ENCODE results near the gene PDZRN3. TPM values are rescaled to one million over a fixed set of nuclear protein-coding genes. Genes with fewer than 3 reads are reported as not detected.

The PDZRN3 gene
- total RNA-seq, 1 donor from 2014 or later = not detected

DNA sequence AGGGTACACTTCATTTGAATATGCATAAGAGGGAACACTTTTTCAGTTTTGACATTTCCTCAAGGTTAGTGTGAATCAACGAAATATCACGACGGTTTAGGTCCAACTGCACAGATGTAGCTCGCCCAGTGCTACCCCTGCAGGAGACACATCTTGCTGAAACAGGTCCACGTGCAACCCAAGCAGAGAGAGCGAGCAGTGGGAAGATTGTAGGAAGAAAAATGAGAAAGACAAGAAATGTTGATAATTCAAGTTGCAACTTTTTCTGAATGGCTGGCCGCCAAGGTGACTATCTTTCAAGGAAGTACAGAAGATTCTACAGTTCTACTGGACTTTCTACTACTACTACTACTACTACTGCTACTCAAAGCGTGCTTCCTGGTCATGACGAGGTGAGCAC is 231.7 kb downstream of the PDZRN3 start:
- H3K9me3 Mint-ChIP-seq = no peaks in the 10 kb centered on the region
- H3K4me1 Mint-ChIP-seq = no peaks in the 10 kb centered on the region
- no peak overlapping the region for H3K4me3 Mint-ChIP-seq
- no peak for DNase-seq
- no peaks in the 10 kb centered on the region for H3K36me3 Mint-ChIP-seq (ENCODE audit: low read depth)
- no peaks in the 10 kb centered on the region for H3K27me3 Mint-ChIP-seq
- intact Hi-C loops (cut with micrococcal nuclease) = no loop called here
- no peak overlapping the region for H3K27ac Mint-ChIP-seq

DNA sequence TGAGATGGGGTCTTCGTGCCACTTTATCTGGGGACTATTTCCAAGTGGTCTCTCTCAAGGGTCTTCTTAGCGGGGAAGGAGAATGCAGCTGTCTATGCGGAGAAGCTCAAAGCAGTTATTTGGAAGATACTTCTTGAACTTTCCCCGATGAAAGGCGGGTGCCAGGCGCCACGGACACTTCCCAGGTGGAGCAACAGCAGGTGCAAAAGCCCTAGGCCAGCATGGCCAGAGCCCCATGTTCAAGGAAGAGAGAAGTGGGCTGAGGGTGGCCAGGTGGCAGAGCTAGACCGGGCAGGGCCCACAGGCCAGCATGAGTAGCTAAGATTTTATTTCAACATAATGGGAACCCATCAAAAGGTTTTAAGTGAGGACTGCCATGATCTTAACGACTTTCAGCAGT is 232.8 kb downstream of the PDZRN3 start:
- intact Hi-C loops (cut with micrococcal nuclease) = no loop called here
- Mint-ChIP-seq H3K4me3 (no peak overlapping the region), H3K27me3 (no peaks in the 10 kb centered on the region), H3K27ac (no peak overlapping the region), H3K4me1 (no peaks in the 10 kb centered on the region), H3K9me3 (no peaks in the 10 kb centered on the region), H3K36me3 (ENCODE audit: low read depth) (no peaks in the 10 kb centered on the region)
- DNase-seq = no peak

DNA sequence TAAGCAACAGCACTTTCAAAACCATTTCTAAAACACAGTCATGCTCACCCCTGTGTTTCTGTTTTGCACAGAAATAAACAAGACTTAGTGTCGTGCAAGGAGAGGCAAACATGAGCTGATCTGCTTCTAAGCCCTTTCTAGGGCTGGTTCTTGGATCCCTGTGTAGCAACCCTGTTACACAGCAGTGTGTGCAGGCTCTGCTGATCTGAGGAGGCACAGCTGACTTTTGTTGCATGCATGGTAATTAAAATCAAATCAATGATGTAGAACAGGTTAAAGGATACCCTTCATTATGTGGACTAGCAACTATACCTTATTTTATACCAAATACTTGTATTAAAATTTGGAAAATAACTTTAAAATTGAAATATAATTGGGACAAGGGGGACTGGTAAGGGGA is 234.8 kb downstream of the PDZRN3 start:
- Mint-ChIP-seq H3K9me3 (no peaks in the 10 kb centered on the region), H3K27ac (no peak overlapping the region), H3K36me3 (ENCODE audit: low read depth) (no peaks in the 10 kb centered on the region), H3K4me1 (no peaks in the 10 kb centered on the region), H3K4me3 (no peak overlapping the region), H3K27me3 (no peaks in the 10 kb centered on the region)
- intact Hi-C loops (cut with micrococcal nuclease) = no loop called here
- DNase-seq = no peak

DNA sequence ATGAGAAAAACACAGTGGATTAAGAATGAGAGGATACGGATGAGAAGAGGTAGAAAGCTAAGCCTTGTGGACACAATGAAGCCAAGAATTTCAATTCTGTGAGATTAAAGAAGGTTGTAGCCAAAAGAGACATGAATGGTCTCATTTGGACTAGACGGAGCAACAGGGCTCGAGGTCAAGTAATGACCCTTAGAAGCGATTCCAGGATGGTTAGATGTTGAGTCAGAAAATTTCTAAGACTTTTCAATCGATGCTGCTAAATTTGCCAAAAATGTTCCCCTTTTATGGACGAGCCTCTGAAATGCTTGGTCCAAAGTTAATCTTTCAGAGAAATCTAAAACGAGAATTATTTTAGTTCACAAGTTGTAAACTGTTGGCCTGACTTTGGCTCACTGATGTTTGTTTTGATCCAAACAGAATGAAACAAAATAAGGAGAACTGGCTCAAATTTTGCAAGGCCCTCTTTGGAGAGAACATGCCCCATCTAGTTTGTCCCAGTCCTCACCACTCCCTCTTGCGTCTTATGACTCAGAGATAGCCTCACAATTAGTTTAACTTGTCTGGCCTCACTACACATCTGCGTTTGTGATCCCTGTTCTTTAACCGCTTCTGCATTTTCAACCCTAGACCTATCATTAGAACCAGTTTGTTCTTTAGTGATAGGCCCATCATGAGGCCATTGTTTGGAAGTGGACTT is 235.5 kb downstream of the PDZRN3 start:
- Mint-ChIP-seq H3K36me3 (ENCODE audit: low read depth) (no peaks in the 10 kb centered on the region), H3K4me1 (no peaks in the 10 kb centered on the region), H3K4me3 (no peak overlapping the region), H3K27ac (no peak overlapping the region), H3K27me3 (no peaks in the 10 kb centered on the region), H3K9me3 (no peaks in the 10 kb centered on the region)
- intact Hi-C loops (cut with micrococcal nuclease) = no loop called here
- DNase-seq = no peak

DNA sequence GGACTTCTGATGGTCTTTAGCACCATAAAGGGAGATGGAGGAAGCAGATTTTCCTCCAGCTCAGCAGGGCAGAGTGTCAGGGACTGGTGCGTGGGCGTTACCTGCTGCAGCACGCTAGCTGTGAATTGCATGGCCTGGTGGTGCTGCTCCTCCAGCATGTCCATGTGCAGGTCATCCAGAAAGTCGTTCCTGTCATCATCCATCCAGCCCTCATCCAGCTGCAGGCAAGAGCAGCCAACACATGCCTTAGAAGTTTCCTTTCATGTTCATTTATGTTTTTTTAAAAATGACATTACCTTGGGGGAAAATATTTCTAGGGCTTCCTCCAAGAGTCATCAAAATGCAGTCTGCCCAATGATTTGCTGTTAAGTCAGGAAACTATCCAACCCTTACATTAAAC is 239.2 kb downstream of the PDZRN3 start:
- no peak overlapping the region for H3K4me3 Mint-ChIP-seq
- DNase-seq = no peak
- no peaks in the 10 kb centered on the region for H3K27me3 Mint-ChIP-seq
- intact Hi-C loops (cut with micrococcal nuclease) = no loop called here
- H3K27ac Mint-ChIP-seq = no peak overlapping the region
- H3K9me3 Mint-ChIP-seq = no peaks in the 10 kb centered on the region
- H3K4me1 Mint-ChIP-seq = no peaks in the 10 kb centered on the region
- H3K36me3 Mint-ChIP-seq (ENCODE audit: low read depth) = no peaks in the 10 kb centered on the region

DNA sequence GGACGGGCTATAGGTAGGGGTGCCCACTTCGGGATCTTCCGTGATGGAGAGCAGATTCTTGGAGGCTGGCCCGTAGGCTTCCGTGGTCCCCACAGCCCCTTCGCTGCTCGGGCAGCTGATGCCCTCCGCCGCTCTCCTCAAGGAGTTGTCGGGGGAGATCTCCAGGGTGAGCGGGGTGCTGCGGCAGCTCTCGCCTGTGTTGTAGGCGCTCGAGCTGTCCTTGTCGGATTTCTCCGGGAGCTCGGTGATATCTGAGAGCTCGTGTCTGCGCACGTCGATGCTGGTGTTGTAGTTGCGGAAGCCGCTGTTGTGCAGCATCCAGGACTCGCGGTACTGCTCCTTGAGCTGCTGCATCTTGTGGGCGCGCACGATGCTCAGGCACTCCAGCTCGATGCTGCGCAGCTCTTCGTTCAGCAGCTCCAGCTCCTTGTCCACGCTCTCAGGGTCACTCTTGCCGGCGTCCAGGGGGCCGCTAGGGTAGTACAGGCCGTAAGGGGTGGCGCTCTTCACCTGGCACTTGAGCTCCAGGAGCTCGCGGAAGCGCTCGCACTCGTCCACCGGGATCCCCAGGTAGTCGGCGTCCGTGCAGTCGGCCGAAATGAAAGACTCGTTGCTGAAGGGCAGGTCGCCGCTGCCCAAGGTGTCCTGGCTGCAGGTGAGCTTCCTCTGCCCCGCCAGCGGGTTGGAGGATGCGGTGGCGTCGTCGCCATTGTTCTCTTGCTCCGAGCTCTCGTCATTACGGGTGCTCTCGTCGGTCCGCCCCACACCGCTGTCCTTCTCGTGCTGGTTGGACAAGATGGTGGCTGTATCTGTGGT is 240.4 kb downstream of the PDZRN3 start:
- H3K4me3 Mint-ChIP-seq = no peak overlapping the region
- no peak overlapping the region for H3K27ac Mint-ChIP-seq

DNA sequence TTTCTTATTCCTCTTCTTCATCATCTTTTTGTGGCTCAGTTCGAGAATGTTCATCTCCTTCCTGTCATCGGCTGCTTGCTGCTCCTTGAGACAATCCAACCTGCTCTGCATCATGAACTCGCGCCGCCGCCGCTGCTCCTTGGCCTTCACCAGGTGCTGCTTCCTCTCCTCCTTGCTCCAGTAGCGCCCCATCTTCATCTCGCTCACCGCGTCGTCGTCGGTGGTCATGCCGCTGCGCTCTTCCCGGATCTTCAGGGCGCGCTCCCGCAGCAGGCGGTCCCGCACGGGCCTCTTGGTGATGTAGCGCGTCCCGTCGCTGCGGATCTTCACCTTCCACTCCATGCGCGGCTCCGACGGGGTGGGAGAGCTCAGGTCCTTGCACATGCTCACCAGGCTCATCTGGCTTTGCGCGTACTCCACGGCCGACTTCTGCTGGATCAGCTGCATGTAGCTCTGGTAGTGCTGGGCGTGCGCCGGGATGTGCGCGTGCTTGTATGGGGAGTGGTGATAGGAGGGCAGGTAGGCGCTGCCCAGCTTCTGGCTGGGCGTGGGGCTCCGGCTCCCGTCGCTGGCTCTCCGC is 241.2 kb downstream of the PDZRN3 start:
- no peaks in the 10 kb centered on the region for H3K4me1 Mint-ChIP-seq
- no peak for DNase-seq
- H3K9me3 Mint-ChIP-seq = no peaks in the 10 kb centered on the region
- no peak overlapping the region for H3K4me3 Mint-ChIP-seq
- H3K27ac Mint-ChIP-seq = no peak overlapping the region
- H3K36me3 Mint-ChIP-seq (ENCODE audit: low read depth) = no peaks in the 10 kb centered on the region
- intact Hi-C loops (cut with micrococcal nuclease) = no loop called here
- no peaks in the 10 kb centered on the region for H3K27me3 Mint-ChIP-seq

More for the DNA sequence above, 240.4 kb downstream of the PDZRN3 start:
- no peak for DNase-seq
- H3K4me1 Mint-ChIP-seq = no peaks in the 10 kb centered on the region
- intact Hi-C loops (cut with micrococcal nuclease) = no loop called here
- no peaks in the 10 kb centered on the region for H3K36me3 Mint-ChIP-seq (ENCODE audit: low read depth)
- no peaks in the 10 kb centered on the region for H3K9me3 Mint-ChIP-seq
- H3K27me3 Mint-ChIP-seq = no peaks in the 10 kb centered on the region

DNA sequence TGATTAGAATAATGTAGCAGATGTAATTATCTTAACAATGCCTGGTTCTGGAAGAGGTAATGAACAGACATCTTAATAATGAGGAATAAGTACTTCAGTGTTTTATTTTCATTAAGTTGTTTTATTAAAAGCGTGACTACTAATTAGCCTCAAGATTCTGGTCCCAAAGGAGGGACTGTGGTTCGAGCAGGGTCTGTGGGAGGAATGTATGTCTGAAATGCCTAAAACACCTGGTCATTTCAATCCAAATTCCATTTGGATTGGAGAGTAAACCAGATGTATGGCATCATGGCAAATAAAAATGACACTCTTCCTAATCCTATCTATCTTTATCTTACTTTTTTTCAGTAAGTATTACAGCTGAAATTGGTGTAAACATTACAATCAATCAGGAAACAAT is 243.2 kb downstream of the PDZRN3 start:
- H3K27me3 Mint-ChIP-seq = no peaks in the 10 kb centered on the region
- no peaks in the 10 kb centered on the region for H3K36me3 Mint-ChIP-seq (ENCODE audit: low read depth)
- no peak overlapping the region for H3K4me3 Mint-ChIP-seq
- intact Hi-C loops (cut with micrococcal nuclease) = no loop called here
- H3K4me1 Mint-ChIP-seq = no peaks in the 10 kb centered on the region
- H3K9me3 Mint-ChIP-seq = no peaks in the 10 kb centered on the region
- DNase-seq = no peak
- H3K27ac Mint-ChIP-seq = no peak overlapping the region

DNA sequence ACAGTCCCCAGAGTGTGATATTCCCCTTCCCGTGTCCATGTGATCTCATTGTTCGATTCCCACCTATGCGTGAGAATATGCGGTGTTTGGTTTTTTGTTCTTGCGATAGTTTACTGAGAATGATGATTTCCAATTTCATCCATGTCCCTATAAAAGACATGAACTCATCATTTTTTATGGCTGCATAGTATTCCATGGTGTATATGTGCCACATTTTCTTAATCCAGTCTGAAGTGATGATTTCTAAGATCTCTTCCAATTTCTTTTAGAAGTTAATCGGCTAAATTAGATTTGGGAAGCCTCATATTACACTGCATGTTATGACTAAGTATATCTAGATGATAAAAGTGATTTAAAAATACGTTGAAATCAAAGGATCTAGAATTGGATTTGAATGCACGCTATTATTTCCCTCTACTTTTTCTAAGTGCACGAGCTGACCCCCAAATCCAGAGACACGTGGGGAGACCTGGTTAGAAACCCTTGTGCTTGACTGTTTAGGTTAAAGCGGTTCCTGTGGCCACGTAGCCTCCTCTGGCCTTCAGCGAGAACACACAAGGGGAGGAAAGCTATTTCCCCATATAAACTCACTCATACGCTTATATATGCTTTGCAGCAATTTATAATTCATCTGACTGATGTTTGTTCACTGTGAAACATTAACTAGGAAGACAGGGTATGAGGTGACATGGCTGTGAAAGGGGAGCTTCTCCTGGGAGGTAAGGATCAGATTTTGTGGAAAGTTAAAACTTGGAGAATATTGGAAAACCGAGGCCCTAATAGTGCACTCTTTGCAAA is 243.8 kb downstream of the PDZRN3 start:
- no peak overlapping the region for H3K4me3 Mint-ChIP-seq
- no peaks in the 10 kb centered on the region for H3K9me3 Mint-ChIP-seq
- no peak overlapping the region for H3K27ac Mint-ChIP-seq
- H3K27me3 Mint-ChIP-seq = no peaks in the 10 kb centered on the region
- no peaks in the 10 kb centered on the region for H3K36me3 Mint-ChIP-seq (ENCODE audit: low read depth)
- intact Hi-C loops (cut with micrococcal nuclease) = no loop called here
- H3K4me1 Mint-ChIP-seq = no peaks in the 10 kb centered on the region
- DNase-seq = no peak

DNA sequence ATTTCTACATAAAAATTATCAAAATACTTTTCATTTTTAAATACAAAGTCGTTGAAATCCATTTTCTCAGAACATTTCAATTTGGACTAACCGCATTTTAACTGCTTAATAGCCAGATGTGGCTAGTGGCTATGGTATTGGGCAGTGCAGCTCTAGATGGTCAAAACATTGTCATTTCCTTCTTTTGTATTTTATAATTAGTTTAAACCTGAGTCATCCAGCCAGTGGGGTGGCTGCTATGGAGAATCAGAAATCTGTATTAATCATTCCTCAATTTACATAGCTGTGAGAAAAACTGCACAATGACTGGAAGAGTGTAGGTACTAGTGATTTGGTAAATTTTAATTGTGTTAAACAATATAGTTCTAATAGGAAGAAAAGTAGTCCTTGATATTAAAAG is 245.3 kb downstream of the PDZRN3 start:
- Mint-ChIP-seq H3K4me3 (no peak overlapping the region), H3K9me3 (no peaks in the 10 kb centered on the region)

DNA sequence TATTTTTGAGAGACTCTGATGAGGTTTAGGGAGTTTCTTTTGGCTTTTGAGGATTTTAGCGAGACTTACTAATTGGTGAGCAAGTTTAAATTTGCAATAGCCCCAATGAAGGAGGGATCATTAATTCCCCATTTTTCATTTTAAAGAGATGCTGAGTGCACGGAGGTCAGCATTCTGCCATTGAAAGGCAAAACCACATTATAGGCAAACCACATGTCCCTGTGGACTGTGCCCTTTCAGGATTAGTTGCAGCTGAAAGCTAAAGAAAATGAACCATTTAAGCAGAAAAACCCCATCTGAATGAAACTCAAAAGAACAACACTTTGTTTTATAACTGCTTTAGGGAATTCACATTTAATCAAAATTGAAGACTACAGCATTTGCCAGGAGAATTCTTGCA is 246.5 kb downstream of the PDZRN3 start:
- Mint-ChIP-seq H3K36me3 (ENCODE audit: low read depth) (no peaks in the 10 kb centered on the region), H3K27me3 (no peaks in the 10 kb centered on the region), H3K4me1 (no peaks in the 10 kb centered on the region), H3K27ac (no peak overlapping the region), H3K9me3 (no peaks in the 10 kb centered on the region), H3K4me3 (no peak overlapping the region)
- DNase-seq = no peak
- intact Hi-C loops (cut with micrococcal nuclease) = no loop called here

More for the DNA sequence above, 245.3 kb downstream of the PDZRN3 start:
- intact Hi-C loops (cut with micrococcal nuclease) = no loop called here
- Mint-ChIP-seq H3K4me1 (no peaks in the 10 kb centered on the region), H3K27me3 (no peaks in the 10 kb centered on the region), H3K27ac (no peak overlapping the region), H3K36me3 (ENCODE audit: low read depth) (no peaks in the 10 kb centered on the region)
- no peak for DNase-seq

DNA sequence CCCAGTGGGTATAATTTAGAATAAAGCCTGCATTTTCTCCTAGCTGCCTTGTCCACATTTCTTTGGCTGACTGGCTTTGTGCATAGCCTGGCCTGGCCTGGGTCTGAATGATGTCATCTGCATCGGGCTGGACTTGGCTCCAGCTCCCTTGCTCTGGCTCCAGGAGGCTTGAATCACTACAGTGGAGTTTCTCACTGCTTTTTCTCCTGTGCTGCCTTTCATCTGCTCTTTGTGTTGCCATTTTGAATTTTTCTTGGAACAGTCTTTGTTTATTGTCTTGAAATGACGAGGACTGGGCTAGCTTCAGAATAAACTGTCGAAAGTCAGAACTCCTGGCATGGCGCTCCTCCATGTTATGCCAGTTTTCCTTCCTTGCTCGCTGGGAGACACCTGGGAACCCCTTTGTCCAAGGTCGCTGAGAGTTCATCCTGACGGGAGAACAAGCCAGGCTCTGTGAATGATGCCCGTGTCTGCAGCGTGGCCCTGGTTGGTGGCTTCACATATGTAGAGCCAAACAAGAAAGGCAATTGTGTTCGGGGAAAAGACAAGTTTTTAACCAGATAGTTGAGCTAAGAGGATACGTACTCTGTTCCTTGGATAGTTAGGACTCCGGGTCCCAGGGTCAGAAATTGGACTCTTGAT is 258.9 kb downstream of the PDZRN3 start:
- H3K4me3 Mint-ChIP-seq = no peak overlapping the region
- no peak overlapping the region for H3K27ac Mint-ChIP-seq
- H3K36me3 Mint-ChIP-seq (ENCODE audit: low read depth) = no peaks in the 10 kb centered on the region
- DNase-seq = no peak
- intact Hi-C loops (cut with micrococcal nuclease) = no loop called here
- peaks cover 4% of the 10 kb centered on the region for H3K9me3 Mint-ChIP-seq
- H3K27me3 Mint-ChIP-seq = no peaks in the 10 kb centered on the region
- no peaks in the 10 kb centered on the region for H3K4me1 Mint-ChIP-seq

DNA sequence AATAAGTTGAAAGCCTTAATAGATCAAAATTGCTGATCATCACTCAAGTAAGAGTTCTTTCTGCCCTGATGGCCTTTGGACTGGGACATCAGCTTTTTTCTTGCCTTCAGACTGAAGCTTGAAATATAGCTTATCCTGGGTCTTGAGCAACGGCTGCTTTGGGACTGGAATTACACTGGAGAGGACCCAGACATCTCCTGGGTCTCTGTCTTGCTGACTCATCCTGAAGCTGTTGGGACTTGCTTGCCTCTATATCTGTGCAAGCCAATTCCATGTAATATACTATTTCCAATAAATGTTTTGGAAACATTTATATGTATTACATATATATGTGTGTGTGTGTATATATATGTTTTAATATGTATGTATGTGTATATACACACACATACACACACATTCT is 260.2 kb downstream of the PDZRN3 start:
- no peaks in the 10 kb centered on the region for H3K36me3 Mint-ChIP-seq (ENCODE audit: low read depth)
- H3K4me1 Mint-ChIP-seq = no peaks in the 10 kb centered on the region
- H3K9me3 Mint-ChIP-seq = peaks cover 4% of the 10 kb centered on the region
- no peaks in the 10 kb centered on the region for H3K27me3 Mint-ChIP-seq
- H3K4me3 Mint-ChIP-seq = no peak overlapping the region
- intact Hi-C loops (cut with micrococcal nuclease) = no loop called here
- DNase-seq = no peak
- H3K27ac Mint-ChIP-seq = no peak overlapping the region
